ENCODE data around the gene SLC9B1.

DNA sequence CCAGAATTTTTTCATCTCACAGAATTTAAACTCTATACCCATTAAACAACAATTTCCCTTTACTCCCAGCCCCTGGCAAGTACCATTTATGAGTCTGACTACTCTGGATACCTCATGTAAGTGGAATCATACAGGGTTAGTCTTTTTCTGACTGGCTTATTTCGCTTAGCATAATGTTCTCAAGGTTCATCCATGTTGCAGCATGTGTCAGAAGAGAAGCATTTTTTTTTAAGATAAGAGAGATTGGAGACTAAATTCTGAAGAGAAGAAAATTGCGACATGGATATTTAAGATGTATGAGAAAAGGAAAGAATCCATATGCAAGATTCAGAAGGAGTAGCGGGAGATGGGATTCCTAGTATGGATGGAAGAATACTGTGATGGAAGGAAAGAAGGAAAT lies 11.3 kb upstream of the SLC9B1 start:
- TF ChIP-seq, protein P1, sequence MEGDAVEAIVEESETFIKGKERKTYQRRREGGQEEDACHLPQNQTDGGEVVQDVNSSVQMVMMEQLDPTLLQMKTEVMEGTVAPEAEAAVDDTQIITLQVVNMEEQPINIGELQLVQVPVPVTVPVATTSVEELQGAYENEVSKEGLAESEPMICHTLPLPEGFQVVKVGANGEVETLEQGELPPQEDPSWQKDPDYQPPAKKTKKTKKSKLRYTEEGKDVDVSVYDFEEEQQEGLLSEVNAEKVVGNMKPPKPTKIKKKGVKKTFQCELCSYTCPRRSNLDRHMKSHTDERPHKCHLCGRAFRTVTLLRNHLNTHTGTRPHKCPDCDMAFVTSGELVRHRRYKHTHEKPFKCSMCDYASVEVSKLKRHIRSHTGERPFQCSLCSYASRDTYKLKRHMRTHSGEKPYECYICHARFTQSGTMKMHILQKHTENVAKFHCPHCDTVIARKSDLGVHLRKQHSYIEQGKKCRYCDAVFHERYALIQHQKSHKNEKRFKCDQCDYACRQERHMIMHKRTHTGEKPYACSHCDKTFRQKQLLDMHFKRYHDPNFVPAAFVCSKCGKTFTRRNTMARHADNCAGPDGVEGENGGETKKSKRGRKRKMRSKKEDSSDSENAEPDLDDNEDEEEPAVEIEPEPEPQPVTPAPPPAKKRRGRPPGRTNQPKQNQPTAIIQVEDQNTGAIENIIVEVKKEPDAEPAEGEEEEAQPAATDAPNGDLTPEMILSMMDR (IDR thresholded peaks at IDR 0.05) = no peak
- TF ChIP-seq POLR2A (IDR thresholded peaks at IDR 0.05) = no peak
